ENCODE data around the gene RYR2.

Gene RYR2

GRCh38 chr1:237444120-237444790, 402.3 kb downstream of the RYR2 start:
- DNase-seq (ENCODE audit: low read depth in 2 of 2): no peak

GRCh38 chr1:237448042-237448441, 406.1 kb downstream of the RYR2 start:
- no peak for DNase-seq (ENCODE audit: low read depth in 2 of 2)

- DNase-seq (ENCODE audit: low read depth in 2 of 2): no peak
Measured at GRCh38 chr1:237457573-237457972, 415.6 kb downstream of the RYR2 start.

GRCh38 chr1:237467320-237467719, 425.3 kb downstream of the RYR2 start:
- no peak for DNase-seq (ENCODE audit: low read depth in 2 of 2)

GRCh38 chr1:237470712-237471338, 428.8 kb downstream of the RYR2 start:
- no peak for DNase-seq (ENCODE audit: low read depth in 2 of 2)

GRCh38 chr1:237471377-237471776, 429.4 kb downstream of the RYR2 start:
- DNase-seq (ENCODE audit: low read depth in 2 of 2): no peak

- no peak for DNase-seq (ENCODE audit: low read depth in 2 of 2)
Measured at GRCh38 chr1:237471956-237472355, 430.0 kb downstream of the RYR2 start.

- no peak for DNase-seq (ENCODE audit: low read depth in 2 of 2)
Measured at GRCh38 chr1:237473854-237474253, 431.9 kb downstream of the RYR2 start.

- no peak for DNase-seq (ENCODE audit: low read depth in 2 of 2)
Measured at GRCh38 chr1:237478082-237478481, 436.1 kb downstream of the RYR2 start.

- no peak for DNase-seq (ENCODE audit: low read depth in 2 of 2)
Measured at GRCh38 chr1:237478842-237479241, 436.9 kb downstream of the RYR2 start.

GRCh38 chr1:237482777-237483176, 440.8 kb downstream of the RYR2 start:
- DNase-seq (ENCODE audit: low read depth in 2 of 2): no peak

- DNase-seq (ENCODE audit: low read depth in 2 of 2): no peak
Measured at GRCh38 chr1:237492359-237492758, 450.4 kb downstream of the RYR2 start.

- no peak for DNase-seq (ENCODE audit: low read depth in 2 of 2)
Measured at GRCh38 chr1:237500566-237500965, 458.6 kb downstream of the RYR2 start.

GRCh38 chr1:237503292-237503691, 461.3 kb downstream of the RYR2 start:
- no peak for DNase-seq (ENCODE audit: low read depth in 2 of 2)

GRCh38 chr1:237507005-237507404, 465.0 kb downstream of the RYR2 start:
- DNase-seq (ENCODE audit: low read depth in 2 of 2): no peak

GRCh38 chr1:237509748-237510147, 467.8 kb downstream of the RYR2 start:
- DNase-seq (ENCODE audit: low read depth in 2 of 2): no peak

GRCh38 chr1:237525102-237525501, 483.1 kb downstream of the RYR2 start:
- DNase-seq (ENCODE audit: low read depth in 2 of 2): no peak

- DNase-seq (ENCODE audit: low read depth in 2 of 2): no peak
Measured at GRCh38 chr1:237527761-237528160, 485.8 kb downstream of the RYR2 start.

GRCh38 chr1:237528545-237528944, 486.6 kb downstream of the RYR2 start:
- no peak for DNase-seq (ENCODE audit: low read depth in 2 of 2)

- no peak for DNase-seq (ENCODE audit: low read depth in 2 of 2)
Measured at GRCh38 chr1:237539055-237539454, 497.1 kb downstream of the RYR2 start.

- DNase-seq (ENCODE audit: low read depth in 2 of 2): no peak
Measured at GRCh38 chr1:237542525-237543418, 500.8 kb downstream of the RYR2 start.

- no peak for DNase-seq (ENCODE audit: low read depth in 2 of 2)
Measured at GRCh38 chr1:237553078-237553477, 511.1 kb downstream of the RYR2 start.

- no peak for DNase-seq (ENCODE audit: low read depth in 2 of 2)
Measured at GRCh38 chr1:237556911-237557310, 514.9 kb downstream of the RYR2 start.
